ENCODE results near the gene RUNX2.

DNA sequence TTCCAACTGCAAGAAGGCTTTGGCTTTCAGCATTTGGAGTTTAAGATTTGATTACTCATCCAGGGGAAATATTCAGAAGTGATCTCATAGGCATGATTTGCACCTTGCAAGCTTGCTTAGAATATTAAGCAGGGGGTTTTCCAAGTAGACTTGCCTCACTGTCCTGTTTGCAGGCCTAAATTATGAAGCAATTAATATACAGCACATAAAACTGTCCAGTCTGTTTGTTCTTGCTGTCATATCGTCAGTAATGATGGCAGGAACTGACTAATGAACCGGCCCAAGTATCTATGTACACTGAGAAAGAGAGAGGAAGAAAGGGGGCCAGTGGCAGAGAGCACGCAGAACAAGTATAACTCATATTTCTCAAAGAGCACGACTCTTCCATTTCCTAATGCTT is 262.1 kb downstream of the RUNX2 start:
- TF ChIP-seq EZH2phosphoT487 (IDR thresholded peaks at IDR 0.05; ENCODE audit: insufficient read depth, low read depth) (no peak), EZH2 (IDR thresholded peaks at IDR 0.05; ENCODE audit: insufficient read depth, poor library complexity, severe bottlenecking) (no peak)
